Hepatocyte (in vitro differentiated cells): ENCODE data around the gene MAD1L1. TPM values are rescaled to one million over a fixed set of nuclear protein-coding genes. Genes with fewer than 3 reads are reported as not detected.

Experiments
- DNase-seq: peaks from one replicate; pipeline ENCODE4 v3.0.0-alpha.2; 2016; ENCODE audit warnings: low spot score
- H2AFZ ChIP-seq: fragments of 200-600 bp; sonication (generic); 2 replicates; pipeline ENCODE4 v1.6.0; 2016; ENCODE audit warnings: antibody characterized with exemption, mild to moderate bottlenecking
- H3K27ac ChIP-seq: fragments of 200-600 bp; sonication (generic); 2 replicates; pipeline ENCODE4 v1.5.1; 2016; ENCODE audit warnings: mild to moderate bottlenecking
- H3K27me3 ChIP-seq: fragments of 200-600 bp; sonication (generic); 2 replicates; pipeline ENCODE4 v1.6.1; 2016
- H3K36me3 ChIP-seq: fragments of 200-600 bp; sonication (generic); replicated peaks from 2 replicates; pipeline ENCODE4 v1.5.1; 2016; ENCODE audit warnings: low read depth; ENCODE audit not compliant: insufficient read depth
- H3K4me1 ChIP-seq: fragments of 200-600 bp; sonication (generic); 2 replicates; pipeline ENCODE4 v1.5.1; 2016; ENCODE audit warnings: mild to moderate bottlenecking, moderate library complexity; ENCODE audit not compliant: insufficient read depth
- H3K4me2 ChIP-seq: fragments of 200-600 bp; sonication (generic); 2 replicates; pipeline ENCODE4 v1.6.0; 2016
- H3K4me3 ChIP-seq: fragments of 200-600 bp; sonication (generic); 2 replicates; pipeline ENCODE4 v1.5.1; 2016; ENCODE audit warnings: mild to moderate bottlenecking
- H3K79me2 ChIP-seq: fragments of 200-600 bp; sonication (generic); 2 replicates; pipeline ENCODE4 v1.6.0; 2017; ENCODE audit warnings: mild to moderate bottlenecking
- H3K9me2 ChIP-seq: fragments of 200-600 bp; sonication (generic); replicated peaks from 2 replicates; pipeline ENCODE4 v1.6.0; 2017; ENCODE audit warnings: mild to moderate bottlenecking; ENCODE audit not compliant: insufficient read depth
- H3K9me3 ChIP-seq: fragments of 200-600 bp; sonication (generic); 2 replicates; pipeline ENCODE4 v1.5.1; 2016; ENCODE audit warnings: low read depth, mild to moderate bottlenecking
- H4K20me1 ChIP-seq: fragments of 200-600 bp; sonication (generic); 2 replicates; pipeline ENCODE4 v1.6.0; 2016; ENCODE audit warnings: mild to moderate bottlenecking; ENCODE audit not compliant: insufficient read depth, poor library complexity, severe bottlenecking
- EZH2 ChIP-seq: fragments of 200-600 bp; sonication (generic); IDR thresholded peaks from 2 replicates; pipeline ENCODE4 v1.6.1; 2016; ENCODE audit warnings: antibody characterized with exemption, mild to moderate bottlenecking, borderline replicate concordance
- EZH2phosphoT487 ChIP-seq: fragments of 200-600 bp; sonication (generic); IDR thresholded peaks from one replicate; pipeline ENCODE4 v1.6.1; 2018; ENCODE audit warnings: antibody characterized with exemption, mild to moderate bottlenecking, low read depth, moderate library complexity; ENCODE audit not compliant: unreplicated experiment, severe bottlenecking
- WGBS: methylation state at CpG from one replicate; pipeline ENCODE4 v1.1.6; 2016; ENCODE audit warnings: low lambda C conversion rate; ENCODE audit errors: missing lambda C conversion rate; 5-methylcytosine and 5-hydroxymethylcytosine counted together
- polyA plus RNA-seq: library from polyadenylated mRNA; unstranded; fragments of >200 nt; fragmentation: Nextera tagmentation; extraction: Ambion mirVana; gene quantifications from 2 replicates; pipeline ENCODE4 v1.2.1, GENCODE V29; 2016
- total RNA-seq: library from RNA; depleted of rRNA; stranded (reverse); fragments of >200 nt; gene quantifications from 2 replicates; pipeline ENCODE4 v1.2.3, GENCODE V29; 2014
- TF ChIP-seq, protein P1 (sequence below): fragments of 200-600 bp; sonication (generic); IDR thresholded peaks from 2 replicates; pipeline ENCODE4 v1.5.1; 2016; ENCODE audit warnings: antibody characterized with exemption, mild to moderate bottlenecking; ENCODE audit not compliant: poor library complexity

Gene MAD1L1
- total and polyA plus RNA-seq, 2 experiments from 2014 or later = 30.7 to 31.0 TPM

- DNase-seq = no peak
- H3K4me1 ChIP-seq = peaks cover 5% of the 10 kb centered on the region
- no peak overlapping the region for H3K27ac ChIP-seq
- H3K4me3 ChIP-seq = no peak overlapping the region
- no peaks in the 10 kb centered on the region for H3K27me3 ChIP-seq
- no peaks in the 10 kb centered on the region for H3K36me3 ChIP-seq
- no peaks in the 10 kb centered on the region for H4K20me1 ChIP-seq
- H3K9me3 ChIP-seq = no peaks in the 10 kb centered on the region
- no peak for TF ChIP-seq EZH2
- TF ChIP-seq, protein P1, sequence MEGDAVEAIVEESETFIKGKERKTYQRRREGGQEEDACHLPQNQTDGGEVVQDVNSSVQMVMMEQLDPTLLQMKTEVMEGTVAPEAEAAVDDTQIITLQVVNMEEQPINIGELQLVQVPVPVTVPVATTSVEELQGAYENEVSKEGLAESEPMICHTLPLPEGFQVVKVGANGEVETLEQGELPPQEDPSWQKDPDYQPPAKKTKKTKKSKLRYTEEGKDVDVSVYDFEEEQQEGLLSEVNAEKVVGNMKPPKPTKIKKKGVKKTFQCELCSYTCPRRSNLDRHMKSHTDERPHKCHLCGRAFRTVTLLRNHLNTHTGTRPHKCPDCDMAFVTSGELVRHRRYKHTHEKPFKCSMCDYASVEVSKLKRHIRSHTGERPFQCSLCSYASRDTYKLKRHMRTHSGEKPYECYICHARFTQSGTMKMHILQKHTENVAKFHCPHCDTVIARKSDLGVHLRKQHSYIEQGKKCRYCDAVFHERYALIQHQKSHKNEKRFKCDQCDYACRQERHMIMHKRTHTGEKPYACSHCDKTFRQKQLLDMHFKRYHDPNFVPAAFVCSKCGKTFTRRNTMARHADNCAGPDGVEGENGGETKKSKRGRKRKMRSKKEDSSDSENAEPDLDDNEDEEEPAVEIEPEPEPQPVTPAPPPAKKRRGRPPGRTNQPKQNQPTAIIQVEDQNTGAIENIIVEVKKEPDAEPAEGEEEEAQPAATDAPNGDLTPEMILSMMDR = no peak
- no peak for TF ChIP-seq EZH2phosphoT487
- no peak overlapping the region for H2AFZ ChIP-seq
- H3K79me2 ChIP-seq = peaks cover 8% of the 10 kb centered on the region
- no peaks in the 10 kb centered on the region for H3K9me2 ChIP-seq
- no peak overlapping the region for H3K4me2 ChIP-seq
- WGBS = 93% methylated on average over 10 of the region's 10 CpGs
Observed at GRCh38 chr7:2150445-2150815, 82.3 kb downstream of the MAD1L1 start.

DNA sequence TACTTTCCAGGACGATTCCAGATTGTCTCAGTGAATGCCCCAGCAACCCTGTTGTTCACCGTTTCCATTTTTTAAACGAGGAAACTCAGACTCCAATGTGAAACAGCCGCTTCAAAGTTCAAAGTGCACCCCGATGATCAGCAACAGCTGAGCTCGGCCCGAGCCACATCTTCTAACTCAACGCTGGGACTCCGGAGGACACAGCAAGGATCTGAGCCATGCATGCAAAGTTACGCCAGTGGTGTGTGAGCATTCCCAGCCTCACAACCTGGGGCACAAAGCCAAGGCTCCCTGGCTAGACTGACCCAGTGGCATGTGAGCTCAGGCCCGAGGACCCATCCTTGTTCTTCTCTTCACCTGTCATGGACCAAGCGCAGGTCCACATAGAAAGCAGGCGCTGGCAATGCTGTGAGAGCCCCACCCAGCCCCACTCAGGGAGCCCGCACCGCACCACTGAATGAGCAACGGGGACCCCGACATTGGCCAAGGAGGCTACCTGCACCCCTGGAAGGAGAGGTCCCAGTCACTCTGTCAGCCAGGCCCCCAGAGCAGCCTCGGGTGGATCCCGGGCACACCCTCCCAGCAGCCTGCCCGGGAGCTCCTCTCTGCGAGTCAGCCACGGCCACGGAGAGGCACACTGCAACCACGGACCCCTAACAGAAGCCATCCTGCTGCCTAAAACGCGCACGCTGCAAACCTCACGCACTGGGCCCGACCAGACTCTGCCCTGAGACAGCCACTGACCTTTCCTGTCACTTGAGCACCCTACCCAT lies 82.9 kb downstream of the MAD1L1 start:
- H3K4me2 ChIP-seq = no peak overlapping the region
- H3K4me1 ChIP-seq = peaks cover 5% of the 10 kb centered on the region
- no peak overlapping the region for H2AFZ ChIP-seq
- H3K9me3 ChIP-seq = no peaks in the 10 kb centered on the region
- H3K79me2 ChIP-seq = peaks cover 3% of the 10 kb centered on the region
- TF ChIP-seq, protein P1 = no peak
- TF ChIP-seq EZH2phosphoT487 (no peak), EZH2 (no peak)
- H3K4me3 ChIP-seq = no peak overlapping the region
- H3K27ac ChIP-seq = no peak overlapping the region
- no peaks in the 10 kb centered on the region for H3K9me2 ChIP-seq
- DNase-seq = no peak
- 90% methylated on average over 29 of the region's 29 CpGs for WGBS
- H3K36me3 ChIP-seq = no peaks in the 10 kb centered on the region
- H3K27me3 ChIP-seq = no peaks in the 10 kb centered on the region
- H4K20me1 ChIP-seq = no peaks in the 10 kb centered on the region

DNA sequence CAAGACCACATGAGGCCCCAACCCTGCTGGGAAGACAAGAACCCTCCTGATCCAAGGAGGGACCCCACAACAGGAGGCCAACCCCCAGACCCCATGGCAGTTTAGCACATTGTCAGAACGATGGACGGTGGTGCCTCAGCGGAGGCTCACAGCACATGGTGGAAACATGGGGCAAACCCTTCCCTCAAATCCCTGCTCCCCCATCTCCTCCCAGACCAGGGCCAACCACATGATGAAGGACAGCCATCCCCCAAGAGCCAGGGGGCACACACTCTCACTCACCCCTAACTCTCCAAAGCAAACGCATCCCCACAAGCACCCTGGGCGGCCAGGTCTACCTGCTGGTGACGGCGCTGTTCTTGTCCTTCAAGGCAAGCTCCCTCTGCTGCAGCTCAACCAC lies 83.9 kb downstream of the MAD1L1 start:
- Histone ChIP-seq H4K20me1 (no peaks in the 10 kb centered on the region), H3K27ac (no peak overlapping the region), H3K4me2 (no peak overlapping the region), H3K27me3 (no peaks in the 10 kb centered on the region), H3K36me3 (no peaks in the 10 kb centered on the region), H3K9me3 (no peaks in the 10 kb centered on the region), H3K9me2 (no peaks in the 10 kb centered on the region), H3K4me3 (no peak overlapping the region), H2AFZ (no peak overlapping the region), H3K79me2 (peaks cover 3% of the 10 kb centered on the region), H3K4me1 (peaks cover 5% of the 10 kb centered on the region)
- TF ChIP-seq EZH2phosphoT487 (no peak), EZH2 (no peak)
- TF ChIP-seq, protein P1 = no peak
- 98% methylated on average over 7 of the region's 7 CpGs for WGBS
- no peak for DNase-seq
